Measurements from ENCODE around the gene MRPL10. TPM values are rescaled to one million over a fixed set of nuclear protein-coding genes. Genes with fewer than 3 reads are reported as not detected.

MRPL10 gene
- total RNA-seq, 2 experiments from 2014 or later, result 46.9 to 51.9 TPM

DNA sequence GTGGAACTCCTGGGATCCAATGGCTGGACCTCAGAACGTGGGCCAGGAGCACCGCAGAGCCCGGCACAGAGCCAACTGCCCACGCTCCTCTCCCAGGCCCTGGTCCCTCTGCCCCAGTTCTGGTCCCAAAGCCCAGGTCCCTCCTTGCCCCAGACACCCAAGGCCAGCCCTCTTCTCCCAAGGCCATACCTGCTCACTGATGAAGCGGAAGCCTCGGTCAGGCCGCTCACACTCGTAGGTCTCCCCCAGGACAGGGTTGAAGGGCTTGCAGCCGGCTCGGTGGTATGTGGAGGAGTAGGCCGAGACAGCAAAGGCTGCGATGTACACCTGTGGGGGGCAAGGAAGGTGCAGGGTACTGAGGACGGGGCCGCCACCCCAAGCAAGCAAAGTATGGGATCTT is 18.3 kb downstream of the MRPL10 start:
- Mint-ChIP-seq H3K4me1 (no peaks in the 10 kb centered on the region), H3K27ac (no peak overlapping the region), H3K9me3 (no peaks in the 10 kb centered on the region), H3K36me3 (ENCODE audit: low read depth) (peaks cover 29% of the 10 kb centered on the region), H3K27me3 (no peaks in the 10 kb centered on the region), H3K4me3 (no peak overlapping the region)
- ChIA-PET POLR2A (no interaction called here), CTCF (no interaction called here)
- DNase-seq, result no peak

DNA sequence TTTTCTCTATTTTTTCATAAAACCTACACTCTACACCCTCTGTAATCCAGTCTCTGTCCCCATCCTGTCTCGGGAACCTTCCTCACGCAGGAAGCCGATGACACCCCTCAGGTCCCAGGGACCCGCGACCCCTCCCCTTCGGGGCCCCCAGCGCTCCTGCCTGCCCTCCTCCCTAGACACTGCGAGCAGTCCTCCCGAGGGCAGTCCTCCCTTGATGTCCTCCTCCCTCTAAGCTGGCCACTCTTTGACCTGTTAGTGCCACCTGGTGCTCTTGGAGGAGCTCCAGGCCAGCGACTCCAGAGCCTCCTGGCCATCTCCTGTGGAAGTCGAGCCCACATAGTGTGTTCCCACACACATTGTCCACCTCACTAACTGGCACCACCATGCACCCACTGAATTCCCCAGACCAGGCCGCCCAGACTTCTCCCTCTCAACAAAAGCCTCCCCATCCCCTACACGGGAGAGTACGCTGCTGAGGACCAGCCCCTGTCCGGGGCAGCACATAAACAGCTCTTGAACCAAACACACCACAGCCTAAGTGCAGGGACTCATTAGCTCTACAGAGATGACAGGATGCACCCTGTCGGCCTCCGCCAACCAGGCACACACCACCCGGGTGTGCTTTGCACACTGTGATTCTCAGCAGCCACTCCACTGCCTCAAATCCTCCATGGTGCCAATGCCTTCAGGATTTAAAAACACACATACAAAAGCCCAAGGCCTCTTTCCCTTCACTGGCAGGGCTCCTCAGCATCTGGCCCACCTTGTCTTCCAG is 19.0 kb downstream of the MRPL10 start:
- ChIA-PET CTCF (interaction anchor here (1.0 kb wide), 1 partner anchor 22 kb away, joined by 3 read pairs; no protein-coding TSS in a partner anchor), POLR2A (no interaction called here)
- no peaks in the 10 kb centered on the region for H3K27me3 Mint-ChIP-seq
- peaks cover 28% of the 10 kb centered on the region for H3K36me3 Mint-ChIP-seq (ENCODE audit: low read depth)
- no peaks in the 10 kb centered on the region for H3K4me1 Mint-ChIP-seq
- DNase-seq, result no peak
- H3K4me3 Mint-ChIP-seq, result no peak overlapping the region
- H3K9me3 Mint-ChIP-seq, result no peaks in the 10 kb centered on the region
- no peak overlapping the region for H3K27ac Mint-ChIP-seq

DNA sequence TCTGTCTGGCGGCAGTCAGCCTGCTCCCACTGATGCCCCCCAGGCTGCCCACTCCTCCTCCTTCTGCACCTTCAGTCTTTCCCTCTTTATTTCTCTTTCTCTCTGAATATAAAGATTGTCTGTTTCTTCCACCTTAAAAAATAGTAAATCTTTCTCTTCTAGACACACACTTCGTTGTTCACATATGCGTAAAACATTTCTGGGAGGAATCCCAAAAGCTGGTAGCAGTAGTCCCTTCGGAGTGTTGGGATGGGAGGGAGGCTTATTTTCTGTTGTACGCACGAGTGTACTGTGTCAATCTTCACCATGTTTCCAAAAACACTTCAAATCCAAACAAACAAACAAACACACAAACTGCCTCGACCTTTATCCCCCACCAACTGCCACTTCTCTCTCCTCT is 19.6 kb downstream of the MRPL10 start:
- no peak overlapping the region for H3K27ac Mint-ChIP-seq
- CTCF ChIA-PET, result interaction anchor here (1.0 kb wide), 1 partner anchor 22 kb away, joined by 3 read pairs; no protein-coding TSS in a partner anchor
- H3K4me3 Mint-ChIP-seq, result no peak overlapping the region
- no peak for DNase-seq
- POLR2A ChIA-PET, result no interaction called here
- no peaks in the 10 kb centered on the region for H3K9me3 Mint-ChIP-seq
- H3K36me3 Mint-ChIP-seq (ENCODE audit: low read depth), result peaks cover 24% of the 10 kb centered on the region
- H3K27me3 Mint-ChIP-seq, result no peaks in the 10 kb centered on the region
- no peaks in the 10 kb centered on the region for H3K4me1 Mint-ChIP-seq

DNA sequence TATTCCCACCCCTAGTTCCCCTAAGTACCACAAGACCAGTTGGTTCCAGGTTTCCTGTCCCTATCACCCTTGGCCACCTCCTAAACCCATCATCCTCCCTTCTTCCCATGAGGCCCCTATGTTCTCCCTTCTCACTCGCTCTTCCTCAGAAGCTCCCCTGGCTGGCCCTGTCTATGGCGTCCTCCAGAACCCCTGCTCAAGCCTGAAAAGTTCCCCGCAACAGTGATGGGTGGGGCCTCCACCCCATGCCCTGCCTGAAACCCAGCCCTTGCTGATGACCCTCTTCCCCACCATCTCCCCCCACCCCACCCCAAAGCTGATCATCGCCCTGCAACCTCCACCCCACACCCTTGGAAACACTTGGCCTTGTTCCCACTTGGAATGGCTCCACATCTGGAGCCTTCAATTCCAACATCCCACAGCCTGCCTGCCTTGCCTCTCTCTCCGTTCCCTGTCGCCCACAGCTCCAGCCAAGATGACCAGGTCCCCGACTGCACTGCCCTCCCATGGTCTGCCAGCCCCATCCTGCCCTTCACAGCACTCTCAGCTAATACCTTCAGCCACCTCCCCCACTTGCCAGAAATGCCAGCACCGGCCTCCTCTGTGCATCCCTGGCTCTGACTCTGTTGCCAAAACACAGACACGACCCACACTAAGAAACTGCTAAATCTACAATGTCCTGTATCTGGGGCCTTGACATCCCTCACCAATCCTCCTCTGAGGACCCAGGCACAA is 20.3 kb downstream of the MRPL10 start:
- POLR2A ChIA-PET, result no interaction called here
- H3K4me3 Mint-ChIP-seq, result no peak overlapping the region
- peaks cover 23% of the 10 kb centered on the region for H3K36me3 Mint-ChIP-seq (ENCODE audit: low read depth)
- CTCF ChIA-PET, result no interaction called here
- H3K9me3 Mint-ChIP-seq, result no peaks in the 10 kb centered on the region
- no peaks in the 10 kb centered on the region for H3K27me3 Mint-ChIP-seq
- no peak overlapping the region for H3K27ac Mint-ChIP-seq
- no peak for DNase-seq
- no peaks in the 10 kb centered on the region for H3K4me1 Mint-ChIP-seq

DNA sequence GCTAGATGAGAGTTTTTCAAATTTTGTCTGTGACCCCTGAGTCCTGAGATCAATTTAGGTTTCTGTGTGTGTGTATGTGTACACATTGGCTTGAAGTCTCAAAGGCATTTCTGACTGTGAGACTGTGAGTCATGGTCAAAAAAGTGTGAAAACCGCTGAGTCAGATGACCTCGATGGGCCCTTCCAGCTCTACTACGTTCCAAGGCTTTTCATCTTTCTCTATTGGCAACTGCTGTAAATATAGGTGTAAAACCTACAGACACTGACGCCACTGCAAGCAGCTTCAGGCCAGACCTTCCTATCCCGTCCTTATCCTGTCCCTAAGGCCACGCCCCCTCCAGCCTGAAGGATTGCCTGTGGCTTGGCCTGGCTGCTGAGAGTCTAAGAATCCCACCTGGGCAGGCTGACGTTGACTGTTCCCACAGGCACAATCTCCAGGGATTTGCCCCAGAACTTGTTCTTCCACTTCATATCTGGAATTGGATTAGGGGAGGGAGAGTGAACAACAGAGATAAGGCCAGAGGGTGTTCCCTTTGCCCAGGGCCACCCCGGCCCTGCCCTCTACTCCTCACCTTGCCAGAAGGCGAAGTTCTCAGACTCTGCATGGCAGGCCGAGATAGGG is 21.0 kb downstream of the MRPL10 start:
- no peak for DNase-seq
- Mint-ChIP-seq H3K27me3 (no peaks in the 10 kb centered on the region), H3K36me3 (ENCODE audit: low read depth) (peaks cover 23% of the 10 kb centered on the region), H3K9me3 (no peaks in the 10 kb centered on the region), H3K4me3 (no peak overlapping the region), H3K4me1 (no peaks in the 10 kb centered on the region), H3K27ac (no peak overlapping the region)
- POLR2A ChIA-PET, result no interaction called here
- CTCF ChIA-PET, result interaction anchor here (0.8 kb wide), 1 partner anchor 21 kb away, joined by 3 read pairs; the partner anchor contains the start of genes LRRC46 and MRPL10

DNA sequence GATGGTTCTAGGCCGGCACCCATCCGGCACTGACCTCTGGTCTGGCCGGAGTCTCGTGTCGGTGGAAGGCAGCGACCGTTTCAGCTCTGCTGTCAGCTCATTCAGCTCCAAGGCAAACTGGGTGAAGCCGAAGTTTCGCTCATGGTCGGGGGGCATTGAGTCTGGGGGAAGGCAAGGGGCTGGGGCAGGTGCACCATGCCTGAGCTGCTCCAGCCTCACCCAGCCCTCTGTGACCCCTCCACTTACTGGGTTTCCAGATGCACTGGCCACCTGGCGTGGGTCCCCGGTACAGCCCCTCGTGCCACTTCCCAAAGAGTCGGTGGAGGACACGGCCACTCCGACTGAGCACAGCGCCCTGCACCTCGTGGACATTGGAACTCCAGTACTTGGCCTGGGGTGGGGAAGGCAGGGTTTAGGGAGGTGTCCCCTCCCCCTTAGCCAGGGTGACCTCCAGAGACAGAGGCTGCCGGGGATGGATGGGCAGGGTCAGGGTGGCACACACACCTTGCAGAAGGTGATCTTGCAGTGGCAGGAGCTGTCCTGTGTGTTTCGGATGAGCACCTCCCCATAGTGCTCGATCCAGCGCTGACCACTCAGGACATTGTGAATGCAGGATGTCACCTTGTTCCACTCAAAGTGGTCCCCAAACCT is 22.4 kb downstream of the MRPL10 start:
- no peak for DNase-seq
- POLR2A ChIA-PET, result no interaction called here
- Mint-ChIP-seq H3K9me3 (no peaks in the 10 kb centered on the region), H3K27me3 (no peaks in the 10 kb centered on the region), H3K4me3 (no peak overlapping the region), H3K4me1 (no peaks in the 10 kb centered on the region), H3K36me3 (ENCODE audit: low read depth) (peaks cover 19% of the 10 kb centered on the region), H3K27ac (no peak overlapping the region)
- CTCF ChIA-PET, result no interaction called here

DNA sequence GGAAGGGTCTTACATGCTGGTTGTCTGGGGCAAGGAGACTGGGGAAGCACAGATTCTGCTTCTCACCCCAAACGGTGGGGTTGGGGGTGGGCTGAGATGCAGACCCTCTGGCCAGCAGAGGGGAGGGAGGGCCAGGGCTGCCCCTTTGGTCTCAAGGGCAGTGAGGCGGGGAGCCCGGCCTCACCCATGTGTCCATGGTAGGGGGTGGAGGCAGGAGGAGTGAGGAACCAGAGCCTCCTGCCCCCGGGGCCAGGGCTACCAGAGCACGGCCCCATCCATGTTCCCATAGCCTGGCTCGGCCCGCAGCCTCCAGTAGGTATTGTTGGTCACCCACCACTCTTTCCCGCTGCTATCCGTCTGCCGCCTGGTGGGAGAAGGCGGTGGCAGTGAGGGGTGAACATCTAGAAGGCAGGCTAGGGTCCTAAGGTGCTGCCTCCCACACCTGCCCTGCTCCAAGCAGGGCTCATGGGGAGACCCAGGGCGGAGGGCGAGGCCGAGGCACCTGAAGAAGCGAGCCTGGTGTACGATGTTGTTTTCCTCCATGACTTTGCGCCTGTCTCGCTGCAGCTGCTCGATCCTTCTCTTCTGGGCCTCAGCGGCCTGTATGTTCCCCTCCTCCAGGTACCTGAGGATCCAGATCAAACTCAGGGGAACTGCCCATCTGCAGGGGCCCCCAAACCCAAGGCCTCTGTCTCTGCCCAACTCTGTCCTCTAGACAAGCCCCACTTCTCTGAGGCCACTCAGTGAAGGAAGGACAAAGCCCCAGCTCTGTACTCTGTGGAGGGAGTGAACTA is 23.1 kb downstream of the MRPL10 start:
- Mint-ChIP-seq H3K36me3 (ENCODE audit: low read depth) (peaks cover 19% of the 10 kb centered on the region), H3K27ac (no peak overlapping the region), H3K4me1 (no peaks in the 10 kb centered on the region), H3K4me3 (no peak overlapping the region), H3K27me3 (no peaks in the 10 kb centered on the region), H3K9me3 (no peaks in the 10 kb centered on the region)
- ChIA-PET POLR2A (no interaction called here), CTCF (no interaction called here)
- DNase-seq, result no peak

DNA sequence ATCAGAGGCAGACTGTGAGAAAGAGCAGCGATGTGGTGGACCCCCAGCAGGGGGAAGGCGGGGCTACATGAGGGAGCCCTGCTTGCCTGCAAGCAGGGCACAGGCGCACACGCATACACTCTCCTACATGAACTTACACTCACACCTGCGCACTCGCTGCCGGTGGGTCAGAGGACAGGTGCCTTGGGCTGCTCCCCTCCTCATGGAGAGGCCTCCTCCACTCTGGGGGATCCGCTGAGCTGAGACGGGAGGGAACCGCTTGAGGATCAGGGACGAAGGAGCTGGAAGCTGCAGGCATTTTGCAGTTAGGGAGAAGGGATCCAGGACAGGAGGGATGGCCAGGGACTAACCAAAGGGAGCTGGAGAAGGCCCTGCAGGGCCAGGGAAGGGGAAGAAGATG is 23.9 kb downstream of the MRPL10 start:
- DNase-seq, result no peak
- CTCF ChIA-PET, result interaction anchor here (0.5 to 0.7 kb wide), 2 partner anchors 24 to 1379 kb away, joined by 3 to 4 read pairs; partner anchors contain the start of genes LRRC46 and MRPL10
- Mint-ChIP-seq H3K27me3 (no peaks in the 10 kb centered on the region), H3K4me1 (no peaks in the 10 kb centered on the region), H3K36me3 (ENCODE audit: low read depth) (peaks cover 15% of the 10 kb centered on the region), H3K9me3 (no peaks in the 10 kb centered on the region), H3K27ac (no peak overlapping the region), H3K4me3 (no peak overlapping the region)
- POLR2A ChIA-PET, result no interaction called here

DNA sequence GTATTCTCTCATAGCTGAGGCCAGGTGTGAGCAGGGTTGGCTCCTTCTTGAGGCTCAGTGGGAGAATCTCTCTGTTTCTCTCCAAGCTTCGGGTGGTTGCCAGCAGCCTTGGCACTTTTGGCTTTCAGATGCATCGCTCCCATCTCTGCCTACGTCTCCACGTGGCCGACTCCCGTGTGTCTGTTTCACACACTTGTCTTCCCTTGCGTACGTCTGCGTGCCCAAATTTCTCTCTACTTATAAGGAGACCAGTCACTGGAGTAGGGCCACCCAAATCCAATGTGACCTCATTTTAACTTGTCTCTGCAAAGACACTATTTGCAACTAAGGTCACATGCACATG is 24.5 kb downstream of the MRPL10 start:
- DNase-seq, result no peak
- H3K4me3 Mint-ChIP-seq, result no peak overlapping the region
- POLR2A ChIA-PET, result no interaction called here
- no peaks in the 10 kb centered on the region for H3K9me3 Mint-ChIP-seq
- H3K27me3 Mint-ChIP-seq, result no peaks in the 10 kb centered on the region
- CTCF ChIA-PET, result interaction anchor here (0.5 to 0.7 kb wide), 2 partner anchors 24 to 1380 kb away, joined by 3 to 4 read pairs; partner anchors contain the start of genes LRRC46 and MRPL10
- peaks cover 13% of the 10 kb centered on the region for H3K36me3 Mint-ChIP-seq (ENCODE audit: low read depth)
- no peak overlapping the region for H3K27ac Mint-ChIP-seq
- H3K4me1 Mint-ChIP-seq, result no peaks in the 10 kb centered on the region

DNA sequence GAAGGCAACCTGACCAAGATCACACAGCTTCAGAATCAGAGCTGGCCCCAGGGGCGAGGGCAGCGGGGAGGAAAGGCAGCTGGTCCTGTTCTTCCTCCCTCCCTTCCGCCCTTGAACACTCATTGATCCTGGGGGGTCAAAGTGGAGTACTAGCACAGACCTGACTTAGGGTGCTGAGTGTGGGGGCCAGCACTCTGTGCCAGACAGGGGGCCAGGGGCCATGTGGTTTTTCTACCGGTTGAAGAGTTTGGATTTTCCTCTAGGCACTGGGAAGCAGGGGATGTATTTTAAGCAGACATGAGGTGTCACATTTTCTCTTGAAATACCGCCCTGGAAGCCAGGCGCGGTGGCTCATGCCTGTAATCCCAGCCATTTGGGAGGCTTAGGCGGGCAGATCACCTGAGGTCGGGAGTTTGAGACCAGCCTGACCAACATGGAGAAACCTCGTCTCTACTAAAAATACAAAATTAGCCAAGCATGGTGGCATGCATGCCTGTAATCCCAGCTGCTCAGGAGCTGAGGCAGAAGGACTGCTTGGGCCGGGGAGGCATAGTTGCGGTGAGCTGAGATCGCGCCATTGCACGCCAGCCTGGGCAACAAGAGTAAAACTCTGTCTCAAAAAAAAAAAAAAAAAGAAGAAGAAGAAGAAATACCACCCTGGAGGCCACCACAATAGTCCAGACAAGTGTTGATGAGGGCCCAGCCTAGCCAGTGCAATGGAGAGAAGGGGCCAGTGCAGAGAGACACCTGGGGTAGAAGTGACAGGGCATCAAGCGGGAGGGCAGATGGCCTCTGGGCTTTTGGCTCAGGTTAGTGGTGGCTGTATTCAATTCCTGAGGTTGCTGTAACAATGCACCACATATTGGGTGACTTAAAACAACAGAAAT is 25.1 kb downstream of the MRPL10 start:
- ChIA-PET POLR2A (no interaction called here), CTCF (interaction anchor here (0.5 to 0.7 kb wide), 3 partner anchors 25 to 1380 kb away, joined by 3 to 4 read pairs (median 3); partner anchors contain the start of genes LRRC46 and MRPL10)
- H3K36me3 Mint-ChIP-seq (ENCODE audit: low read depth), result peaks cover 12% of the 10 kb centered on the region
- DNase-seq, result no peak
- no peaks in the 10 kb centered on the region for H3K9me3 Mint-ChIP-seq
- no peak overlapping the region for H3K4me3 Mint-ChIP-seq
- no peaks in the 10 kb centered on the region for H3K27me3 Mint-ChIP-seq
- H3K4me1 Mint-ChIP-seq, result no peaks in the 10 kb centered on the region
- peak overlapping the region; percentile 36 for H3K27ac Mint-ChIP-seq

DNA sequence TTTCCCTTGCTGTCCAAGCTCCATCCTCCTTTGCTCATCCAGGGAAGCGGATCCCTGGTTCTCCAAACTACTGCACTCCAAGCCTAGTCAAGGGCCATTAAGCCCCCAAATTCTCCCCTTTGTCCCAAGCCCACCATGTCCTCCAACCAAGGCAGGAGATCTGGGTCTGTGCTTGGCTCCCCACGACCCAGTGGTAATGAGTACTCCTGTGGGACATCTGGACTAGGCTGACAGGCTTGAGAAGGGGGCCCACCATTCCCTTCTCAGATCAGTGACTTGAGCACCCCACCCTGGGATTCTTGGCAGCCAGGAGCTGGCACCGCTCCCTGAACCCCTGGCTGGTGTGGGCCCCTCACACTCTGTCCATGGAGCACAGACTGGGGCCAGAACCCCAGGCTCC is 26.9 kb downstream of the MRPL10 start:
- peaks cover 6% of the 10 kb centered on the region for H3K36me3 Mint-ChIP-seq (ENCODE audit: low read depth)
- POLR2A ChIA-PET, result no interaction called here
- CTCF ChIA-PET, result interaction anchor here (0.8 kb wide), 2 partner anchors 10 to 17 kb away, joined by 3 to 4 read pairs; partner anchors contain the start of gene OSBPL7
- no peaks in the 10 kb centered on the region for H3K9me3 Mint-ChIP-seq
- H3K27me3 Mint-ChIP-seq, result no peaks in the 10 kb centered on the region
- DNase-seq, result no peak
- no peaks in the 10 kb centered on the region for H3K4me1 Mint-ChIP-seq
- no peak overlapping the region for H3K27ac Mint-ChIP-seq
- no peak overlapping the region for H3K4me3 Mint-ChIP-seq

All from activated CD4-positive, alpha-beta T cell treated with anti-CD3 and anti-CD28 coated beads, Interleukin-2, amount 10 ng/mL, durations not matched to agents 7 days and 5 days (primary cell).